ENCODE results near the gene PITPNM3.
"Not testable (repeated sequence)": the region's sequence is repeated elsewhere in the genome, so short reads cannot be mapped to it uniquely, and the experiment has no call there.

Gene PITPNM3

DNA sequence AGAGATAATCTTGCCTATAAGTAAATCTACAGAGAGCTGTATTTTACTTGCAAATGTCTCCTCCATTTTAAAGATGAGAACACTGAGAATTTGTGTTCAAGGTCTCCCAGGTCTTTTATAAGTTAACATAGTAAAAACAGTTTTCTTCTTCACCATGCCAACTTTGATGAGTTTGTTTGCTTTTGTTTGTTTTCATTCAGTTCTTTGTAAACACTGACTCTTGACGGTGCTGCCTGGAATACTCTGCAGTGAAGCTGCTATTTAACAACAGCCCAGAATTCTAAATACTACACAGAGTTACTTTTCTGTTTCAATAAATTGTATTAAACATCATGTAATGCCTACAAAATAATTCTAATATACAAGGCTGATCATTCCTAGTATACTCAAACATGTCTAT, 41.4 kb upstream of the PITPNM3 start:
- no peak overlapping the region for H3K4me3 Mint-ChIP-seq
- no peak overlapping the region for H3K27ac Mint-ChIP-seq
- TF ChIP-seq, protein P1, sequence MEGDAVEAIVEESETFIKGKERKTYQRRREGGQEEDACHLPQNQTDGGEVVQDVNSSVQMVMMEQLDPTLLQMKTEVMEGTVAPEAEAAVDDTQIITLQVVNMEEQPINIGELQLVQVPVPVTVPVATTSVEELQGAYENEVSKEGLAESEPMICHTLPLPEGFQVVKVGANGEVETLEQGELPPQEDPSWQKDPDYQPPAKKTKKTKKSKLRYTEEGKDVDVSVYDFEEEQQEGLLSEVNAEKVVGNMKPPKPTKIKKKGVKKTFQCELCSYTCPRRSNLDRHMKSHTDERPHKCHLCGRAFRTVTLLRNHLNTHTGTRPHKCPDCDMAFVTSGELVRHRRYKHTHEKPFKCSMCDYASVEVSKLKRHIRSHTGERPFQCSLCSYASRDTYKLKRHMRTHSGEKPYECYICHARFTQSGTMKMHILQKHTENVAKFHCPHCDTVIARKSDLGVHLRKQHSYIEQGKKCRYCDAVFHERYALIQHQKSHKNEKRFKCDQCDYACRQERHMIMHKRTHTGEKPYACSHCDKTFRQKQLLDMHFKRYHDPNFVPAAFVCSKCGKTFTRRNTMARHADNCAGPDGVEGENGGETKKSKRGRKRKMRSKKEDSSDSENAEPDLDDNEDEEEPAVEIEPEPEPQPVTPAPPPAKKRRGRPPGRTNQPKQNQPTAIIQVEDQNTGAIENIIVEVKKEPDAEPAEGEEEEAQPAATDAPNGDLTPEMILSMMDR (IDR thresholded peaks at IDR 0.05) = no peak
- peaks cover 47% of the 10 kb centered on the region for H3K36me3 Mint-ChIP-seq (ENCODE audit: low read depth)
- peaks cover 5% of the 10 kb centered on the region for H3K4me1 Mint-ChIP-seq
- no peaks in the 10 kb centered on the region for H3K27me3 Mint-ChIP-seq (ENCODE audit: low read depth, poor library complexity)
- no peaks in the 10 kb centered on the region for H3K9me3 Mint-ChIP-seq
- no peak for DNase-seq

DNA sequence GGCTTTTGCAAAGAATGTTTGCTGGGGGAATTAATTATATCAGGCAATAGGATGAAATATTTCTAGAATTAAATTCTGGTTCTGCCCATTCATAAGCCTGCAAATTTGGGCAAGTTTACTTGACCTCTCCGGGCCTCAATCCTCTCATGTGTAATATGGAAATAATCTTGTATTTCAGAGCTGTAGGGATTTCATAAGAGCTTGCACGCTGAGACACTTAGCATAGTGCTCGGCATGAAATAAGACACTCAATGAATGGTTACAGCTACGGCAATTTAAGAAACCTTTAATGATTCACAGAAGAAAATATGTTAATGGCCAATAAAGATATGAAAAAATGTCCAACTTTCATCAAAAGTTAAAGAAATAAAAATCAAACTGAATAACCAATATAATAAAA, 40.6 kb upstream of the PITPNM3 start:
- DNase-seq = no peak
- no peak overlapping the region for H3K27ac Mint-ChIP-seq
- H3K4me1 Mint-ChIP-seq = peaks cover 5% of the 10 kb centered on the region
- H3K27me3 Mint-ChIP-seq (ENCODE audit: low read depth, poor library complexity) = no peaks in the 10 kb centered on the region
- TF ChIP-seq, protein P1 (IDR thresholded peaks at IDR 0.05) = no peak
- H3K9me3 Mint-ChIP-seq = no peaks in the 10 kb centered on the region
- H3K36me3 Mint-ChIP-seq (ENCODE audit: low read depth) = peaks cover 47% of the 10 kb centered on the region
- H3K4me3 Mint-ChIP-seq = no peak overlapping the region

DNA sequence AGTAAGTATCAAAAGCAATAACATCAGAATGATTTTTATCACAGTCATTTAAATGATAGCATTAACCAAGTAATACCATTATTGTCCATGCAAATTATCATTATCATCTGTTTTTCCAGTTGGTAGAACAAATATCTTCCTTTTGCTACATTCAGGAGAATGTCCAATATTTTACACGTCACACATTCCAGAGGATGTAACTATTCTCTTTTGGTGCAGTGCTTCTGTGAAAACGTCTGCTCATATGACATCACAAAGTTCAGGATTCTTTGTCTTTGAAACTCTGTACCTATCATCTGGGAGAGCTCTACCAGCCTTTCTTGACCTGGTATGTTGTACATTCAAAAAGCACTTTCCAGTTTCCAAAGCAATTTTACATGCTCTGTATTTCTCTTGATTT, 40.2 kb upstream of the PITPNM3 start:
- H3K4me1 Mint-ChIP-seq = peaks cover 5% of the 10 kb centered on the region
- no peak overlapping the region for H3K4me3 Mint-ChIP-seq
- H3K36me3 Mint-ChIP-seq (ENCODE audit: low read depth) = peaks cover 47% of the 10 kb centered on the region
- H3K27ac Mint-ChIP-seq = no peak overlapping the region
- no peak for DNase-seq
- TF ChIP-seq, protein P1 (IDR thresholded peaks at IDR 0.05) = no peak
- no peaks in the 10 kb centered on the region for H3K9me3 Mint-ChIP-seq
- H3K27me3 Mint-ChIP-seq (ENCODE audit: low read depth, poor library complexity) = no peaks in the 10 kb centered on the region

DNA sequence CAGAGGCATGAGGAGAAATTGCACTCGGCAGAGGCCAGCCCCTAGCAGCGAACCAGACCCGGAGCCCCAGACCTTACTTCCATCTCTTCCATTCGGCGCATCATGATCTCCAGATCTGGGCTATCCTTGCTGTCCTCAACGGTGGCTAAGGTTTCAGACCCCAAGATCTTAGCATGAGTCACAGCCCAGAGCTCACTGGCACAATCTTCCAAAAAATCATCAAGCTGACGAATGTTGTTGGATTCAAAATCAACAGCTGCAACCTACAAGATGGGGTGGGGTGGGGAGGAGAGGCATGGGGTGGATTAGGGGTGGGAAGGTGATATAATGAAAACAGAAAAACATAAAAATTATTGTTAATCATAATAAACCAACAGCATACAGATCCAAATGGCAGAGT, 39.7 kb upstream of the PITPNM3 start:
- Mint-ChIP-seq H3K9me3 (no peaks in the 10 kb centered on the region), H3K27me3 (ENCODE audit: low read depth, poor library complexity) (no peaks in the 10 kb centered on the region), H3K27ac (no peak overlapping the region), H3K4me1 (peaks cover 5% of the 10 kb centered on the region), H3K4me3 (no peak overlapping the region), H3K36me3 (ENCODE audit: low read depth) (peaks cover 50% of the 10 kb centered on the region)
- TF ChIP-seq, protein P1 (IDR thresholded peaks at IDR 0.05) = no peak
- DNase-seq = no peak

DNA sequence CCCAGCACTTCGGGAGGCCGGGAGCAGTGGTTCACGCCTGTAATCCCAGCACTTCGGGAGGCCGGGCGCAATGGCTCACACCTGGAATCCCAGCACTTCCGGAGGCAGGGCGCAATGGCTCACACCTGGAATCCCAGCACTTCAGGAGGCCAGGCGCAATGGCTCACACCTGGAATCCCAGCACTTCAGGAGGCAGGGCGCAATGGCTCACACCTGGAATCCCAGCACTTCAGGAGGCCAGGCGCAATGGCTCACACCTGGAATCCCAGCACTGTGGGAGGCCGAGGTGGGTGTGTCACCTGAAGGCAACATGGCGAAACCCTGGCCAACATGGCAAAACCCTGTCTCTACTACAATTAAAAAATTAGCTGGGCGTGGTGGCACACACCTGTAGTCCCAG, 37.0 kb upstream of the PITPNM3 start:
- H3K36me3 Mint-ChIP-seq (ENCODE audit: low read depth) = peaks cover 53% of the 10 kb centered on the region
- H3K4me1 Mint-ChIP-seq; H3K4me3 Mint-ChIP-seq; DNase-seq; H3K27ac Mint-ChIP-seq; H3K27me3 Mint-ChIP-seq (ENCODE audit: low read depth, poor library complexity); H3K9me3 Mint-ChIP-seq: not testable (repeated sequence)

DNA sequence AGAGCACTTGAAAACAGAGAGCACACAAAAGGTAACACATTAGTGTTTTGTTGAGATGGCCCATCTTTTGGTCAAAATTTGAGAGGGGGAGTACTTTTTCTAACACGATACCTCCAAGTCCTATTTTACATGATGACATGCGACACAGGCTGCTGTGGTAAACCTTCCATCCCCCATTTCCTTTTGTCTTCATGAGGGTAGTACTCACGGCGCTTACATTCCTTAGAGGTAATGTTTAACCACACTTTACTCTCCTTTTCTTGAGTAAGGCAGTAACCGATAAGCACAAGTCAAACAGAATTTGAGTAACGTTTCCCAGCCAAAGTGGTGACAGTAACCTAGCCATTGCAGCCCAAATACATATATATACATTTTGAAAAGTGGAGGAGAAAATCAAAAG, 35.8 kb upstream of the PITPNM3 start:
- H3K4me1 Mint-ChIP-seq = no peaks in the 10 kb centered on the region
- no peaks in the 10 kb centered on the region for H3K9me3 Mint-ChIP-seq
- TF ChIP-seq, protein P1 (IDR thresholded peaks at IDR 0.05) = no peak
- peaks cover 65% of the 10 kb centered on the region for H3K36me3 Mint-ChIP-seq (ENCODE audit: low read depth)
- H3K4me3 Mint-ChIP-seq = no peak overlapping the region
- no peaks in the 10 kb centered on the region for H3K27me3 Mint-ChIP-seq (ENCODE audit: low read depth, poor library complexity)
- DNase-seq = no peak
- peak overlapping the region; percentile 69 for H3K27ac Mint-ChIP-seq
